Upper lobe of left lung (tissue), 4 donors: ENCODE measurements around the gene PAIP2.
"Not testable (repeated sequence)": the region's sequence is repeated elsewhere in the genome, so short reads cannot be mapped to it uniquely, and the experiment has no call there.

Source experiments
- POLR2A ChIP-seq, 4 donors: fragments of 450-650 bp; IDR thresholded peaks; one replicate each; pipeline ENCODE4 v1.5.1; 2016 to 2017; ENCODE audit warnings: antibody characterized with exemption in 4 of 4, mild to moderate bottlenecking in 2 of 4
- POLR2AphosphoS5 ChIP-seq, 2 donors: sonication (generic); formaldehyde crosslinking; IDR thresholded peaks; one replicate each; pipeline ENCODE4 v1.5.1; 2017; ENCODE audit warnings: antibody characterized with exemption in 2 of 2
- TF ChIP-seq, protein P1 (sequence below), 6 experiments: fragments of 450-650 bp in 4 of 6; fragments of 200-600 bp in 2 of 6; sonication (generic) in 2 of 6; IDR thresholded peaks; one replicate each; pipeline ENCODE4 v1.5.1; 2016 to 2019; ENCODE audit warnings: antibody characterized with exemption in 6 of 6

GRCh38 chr5:139345442-139345841, 3.8 kb downstream of the PAIP2 start:
- not testable (repeated sequence) for TF ChIP-seq POLR2A, POLR2AphosphoS5 (IDR thresholded peaks at IDR 0.05)
- TF ChIP-seq, protein P1, sequence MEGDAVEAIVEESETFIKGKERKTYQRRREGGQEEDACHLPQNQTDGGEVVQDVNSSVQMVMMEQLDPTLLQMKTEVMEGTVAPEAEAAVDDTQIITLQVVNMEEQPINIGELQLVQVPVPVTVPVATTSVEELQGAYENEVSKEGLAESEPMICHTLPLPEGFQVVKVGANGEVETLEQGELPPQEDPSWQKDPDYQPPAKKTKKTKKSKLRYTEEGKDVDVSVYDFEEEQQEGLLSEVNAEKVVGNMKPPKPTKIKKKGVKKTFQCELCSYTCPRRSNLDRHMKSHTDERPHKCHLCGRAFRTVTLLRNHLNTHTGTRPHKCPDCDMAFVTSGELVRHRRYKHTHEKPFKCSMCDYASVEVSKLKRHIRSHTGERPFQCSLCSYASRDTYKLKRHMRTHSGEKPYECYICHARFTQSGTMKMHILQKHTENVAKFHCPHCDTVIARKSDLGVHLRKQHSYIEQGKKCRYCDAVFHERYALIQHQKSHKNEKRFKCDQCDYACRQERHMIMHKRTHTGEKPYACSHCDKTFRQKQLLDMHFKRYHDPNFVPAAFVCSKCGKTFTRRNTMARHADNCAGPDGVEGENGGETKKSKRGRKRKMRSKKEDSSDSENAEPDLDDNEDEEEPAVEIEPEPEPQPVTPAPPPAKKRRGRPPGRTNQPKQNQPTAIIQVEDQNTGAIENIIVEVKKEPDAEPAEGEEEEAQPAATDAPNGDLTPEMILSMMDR (IDR thresholded peaks at IDR 0.05) = not testable (repeated sequence)
